ENCODE measurements around the gene RAB24. TPM values are rescaled to one million over a fixed set of nuclear protein-coding genes. Genes with fewer than 3 reads are reported as not detected.
A peak's percentile ranks its signal among the peaks of the same experiment; 100 is the strongest.
"Not testable (repeated sequence)": the region's sequence is repeated elsewhere in the genome, so short reads cannot be mapped to it uniquely, and the experiment has no call there.

Gene RAB24
- total RNA-seq, 2 donors from 2014 or later = 8.8 to 17.6 TPM

GRCh38 chr5:177311723-177312648 is 8.5 kb upstream of the RAB24 start, which contains the start of gene MXD3:
Gene MXD3, minus strand, starts transcription at chr5:177311898. Its CDS starts 68 bp downstream, at chr5:177311830.
- H3K36me3 Mint-ChIP-seq (ENCODE audit: low read depth) = no peaks in the 10 kb centered on the region
- H3K4me1 Mint-ChIP-seq = peaks cover 30% of the 10 kb centered on the region
- H3K27ac Mint-ChIP-seq = no peak within 1 kb of the TSS
- peak; percentile 89 to 94 (median 92) for DNase-seq
- no peaks in the 10 kb centered on the region for H3K27me3 Mint-ChIP-seq
- H3K4me3 Mint-ChIP-seq = peak within 1 kb of the TSS; percentile 92
- no peaks in the 10 kb centered on the region for H3K9me3 ChIP-seq (ENCODE audit: control insufficient read depth, low read length, poor library complexity, severe bottlenecking)
- ATAC-seq = peak; percentile 93

DNA sequence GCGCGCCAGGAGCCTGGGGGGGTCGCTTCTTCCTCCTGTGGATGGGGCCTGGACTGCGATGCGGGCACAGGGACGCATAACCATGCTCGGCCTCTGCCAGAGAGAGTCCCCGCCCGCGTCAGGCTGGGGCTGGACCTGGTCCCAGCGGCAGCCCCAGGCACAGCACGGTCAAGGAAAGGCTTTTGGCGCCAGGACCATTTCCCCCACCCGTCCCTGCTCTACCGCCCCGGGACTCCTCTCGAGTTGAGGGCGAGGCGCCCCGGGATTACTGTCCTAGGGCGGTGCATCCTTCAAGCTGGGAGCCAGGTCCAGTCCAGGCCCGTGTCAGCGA is 7.8 kb upstream of the RAB24 start:
- H3K36me3 Mint-ChIP-seq (ENCODE audit: low read depth) = no peaks in the 10 kb centered on the region
- no peak overlapping the region for H3K27ac Mint-ChIP-seq
- peak overlapping the region; percentile 92 for H3K4me3 Mint-ChIP-seq
- peaks cover 35% of the 10 kb centered on the region for H3K4me1 Mint-ChIP-seq
- no peak for ATAC-seq
- H3K27me3 Mint-ChIP-seq = no peaks in the 10 kb centered on the region
- DNase-seq = no peak
- no peaks in the 10 kb centered on the region for H3K9me3 ChIP-seq (ENCODE audit: control insufficient read depth, low read length, poor library complexity, severe bottlenecking)

DNA sequence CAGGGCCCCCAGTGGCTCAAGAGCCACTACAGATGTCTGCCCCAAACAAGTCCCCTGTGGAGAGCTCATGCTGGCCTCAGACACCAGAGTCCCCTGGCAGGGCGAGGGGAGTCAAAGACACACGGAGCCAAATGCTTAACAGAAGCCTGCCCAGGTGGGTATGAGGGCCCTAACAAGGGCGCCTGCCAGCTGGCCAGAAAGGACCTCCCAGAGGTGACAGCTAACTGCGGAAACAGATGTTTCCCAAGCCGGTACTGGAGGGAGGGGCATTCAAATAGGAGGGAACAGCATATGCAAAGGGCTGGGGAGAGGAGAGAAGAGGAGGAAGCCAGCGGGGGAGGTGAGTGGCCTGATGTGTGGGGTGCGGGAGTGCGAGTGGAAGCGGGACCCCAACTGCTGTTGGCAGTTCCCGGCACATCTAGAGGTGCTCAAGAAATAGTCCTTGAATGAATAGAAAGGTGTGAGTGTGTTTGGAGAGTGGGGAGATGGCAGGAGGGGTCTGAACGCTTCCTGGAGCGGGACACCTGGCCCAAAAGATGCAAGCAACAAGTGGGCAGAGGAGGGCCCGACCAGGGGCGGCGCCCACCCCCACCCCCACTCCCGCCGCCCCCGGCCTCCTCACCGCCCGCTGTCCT is 7.4 kb upstream of the RAB24 start:
- peaks cover 35% of the 10 kb centered on the region for H3K4me1 Mint-ChIP-seq
- no peaks in the 10 kb centered on the region for H3K27me3 Mint-ChIP-seq
- H3K36me3 Mint-ChIP-seq (ENCODE audit: low read depth) = no peaks in the 10 kb centered on the region
- H3K9me3 ChIP-seq (ENCODE audit: control insufficient read depth, low read length, poor library complexity, severe bottlenecking) = no peaks in the 10 kb centered on the region
- no peak overlapping the region for H3K27ac Mint-ChIP-seq
- DNase-seq (no peak), ATAC-seq (no peak)
- peak overlapping the region; percentile 92 for H3K4me3 Mint-ChIP-seq

- peaks cover 36% of the 10 kb centered on the region for H3K4me1 Mint-ChIP-seq
- no peaks in the 10 kb centered on the region for H3K27me3 Mint-ChIP-seq
- no peak overlapping the region for H3K4me3 Mint-ChIP-seq
- H3K27ac Mint-ChIP-seq = no peak overlapping the region
- H3K9me3 ChIP-seq (ENCODE audit: control insufficient read depth, low read length, poor library complexity, severe bottlenecking) = no peaks in the 10 kb centered on the region
- ATAC-seq = no peak
- DNase-seq = no peak
- no peaks in the 10 kb centered on the region for H3K36me3 Mint-ChIP-seq (ENCODE audit: low read depth)
Measured at GRCh38 chr5:177310332-177310731, 6.8 kb upstream of the RAB24 start.

GRCh38 chr5:177309351-177310191 is 6.1 kb upstream of the RAB24 start:
- Mint-ChIP-seq H3K27ac (peak overlapping the region; percentile 76), H3K27me3 (no peaks in the 10 kb centered on the region), H3K36me3 (ENCODE audit: low read depth) (no peaks in the 10 kb centered on the region), H3K4me3 (peak overlapping the region; percentile 78), H3K4me1 (peaks cover 43% of the 10 kb centered on the region)
- H3K9me3 ChIP-seq (ENCODE audit: control insufficient read depth, low read length, poor library complexity, severe bottlenecking) = no peaks in the 10 kb centered on the region
- peak; percentile 41 for ATAC-seq
- DNase-seq = peak; percentile 52 to 66 (median 58)

- ATAC-seq = no peak
- H3K27me3 Mint-ChIP-seq = no peaks in the 10 kb centered on the region
- H3K36me3 Mint-ChIP-seq (ENCODE audit: low read depth) = no peaks in the 10 kb centered on the region
- H3K4me3 Mint-ChIP-seq = no peak overlapping the region
- H3K4me1 Mint-ChIP-seq = peaks cover 49% of the 10 kb centered on the region
- DNase-seq = no peak
- no peaks in the 10 kb centered on the region for H3K9me3 ChIP-seq (ENCODE audit: control insufficient read depth, low read length, poor library complexity, severe bottlenecking)
- H3K27ac Mint-ChIP-seq = peak overlapping the region; percentile 76
Measured at GRCh38 chr5:177308740-177309139, 5.2 kb upstream of the RAB24 start.

DNA sequence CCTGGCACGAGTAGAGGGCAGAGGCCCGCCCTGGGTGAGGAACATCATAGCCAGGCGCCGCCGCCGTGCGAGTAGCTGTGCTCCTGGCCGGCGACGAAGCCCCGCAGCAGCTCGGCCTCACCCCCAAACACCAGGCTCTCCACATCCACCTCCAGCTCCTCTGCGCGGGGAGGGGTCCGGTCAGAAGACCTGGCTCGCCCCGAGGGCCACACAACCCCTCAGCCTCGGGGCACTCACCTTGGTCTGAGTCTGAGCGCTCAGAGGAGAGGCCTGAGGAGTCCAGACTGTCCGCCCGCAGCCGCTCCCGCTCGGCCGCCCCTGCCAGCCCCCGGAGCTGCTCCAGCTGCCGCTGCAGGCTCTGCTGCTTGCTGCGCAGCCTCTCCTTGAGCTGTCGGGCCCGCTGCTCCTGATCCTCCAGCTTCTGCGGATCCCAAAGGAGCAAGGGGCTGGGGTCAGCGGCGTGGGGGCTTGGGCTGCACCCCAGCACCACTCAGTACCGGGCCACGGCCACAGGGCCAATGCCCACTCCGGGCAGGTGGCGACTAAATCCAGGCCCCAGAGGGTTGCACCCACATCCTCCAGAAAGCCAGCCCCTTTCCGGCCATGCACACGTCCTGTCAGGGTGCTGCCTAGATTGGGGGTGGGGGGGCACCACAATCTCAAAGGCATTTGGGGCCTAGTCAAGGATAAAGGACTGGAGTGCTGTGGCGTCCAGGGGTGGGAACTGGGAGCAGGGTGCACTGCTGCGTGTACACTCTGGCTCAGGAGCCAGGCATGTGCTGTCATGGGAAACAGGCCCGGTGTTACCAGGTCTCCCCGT is 4.2 kb upstream of the RAB24 start:
- Mint-ChIP-seq H3K27ac (peak overlapping the region; percentile 76), H3K27me3 (no peaks in the 10 kb centered on the region), H3K4me3 (peak overlapping the region; percentile 36), H3K36me3 (ENCODE audit: low read depth) (no peaks in the 10 kb centered on the region), H3K4me1 (peaks cover 46% of the 10 kb centered on the region)
- H3K9me3 ChIP-seq (ENCODE audit: control insufficient read depth, low read length, poor library complexity, severe bottlenecking) = no peaks in the 10 kb centered on the region
- ATAC-seq = no peak
- DNase-seq = no peak

- H3K27ac Mint-ChIP-seq = peak overlapping the region; percentile 56
- H3K9me3 ChIP-seq (ENCODE audit: control insufficient read depth, low read length, poor library complexity, severe bottlenecking) = no peaks in the 10 kb centered on the region
- ATAC-seq (no peak), DNase-seq (no peak)
- no peak overlapping the region for H3K4me3 Mint-ChIP-seq
- no peaks in the 10 kb centered on the region for H3K36me3 Mint-ChIP-seq (ENCODE audit: low read depth)
- H3K27me3 Mint-ChIP-seq = no peaks in the 10 kb centered on the region
- H3K4me1 Mint-ChIP-seq = peaks cover 51% of the 10 kb centered on the region
Measured at GRCh38 chr5:177306674-177307543, 3.4 kb upstream of the RAB24 start.

- not testable (repeated sequence) for DNase-seq; H3K9me3 ChIP-seq (ENCODE audit: control insufficient read depth, low read length, poor library complexity, severe bottlenecking); H3K27me3 Mint-ChIP-seq; H3K36me3 Mint-ChIP-seq (ENCODE audit: low read depth); ATAC-seq
- Mint-ChIP-seq H3K4me3 (peak overlapping the region; percentile 49), H3K4me1 (peaks cover 51% of the 10 kb centered on the region), H3K27ac (peak overlapping the region; percentile 56)
Measured at GRCh38 chr5:177306103-177306640, 2.7 kb upstream of the RAB24 start.

- DNase-seq = no peak
- no peaks in the 10 kb centered on the region for H3K36me3 Mint-ChIP-seq (ENCODE audit: low read depth)
- no peak for ATAC-seq
- H3K4me3 Mint-ChIP-seq = peak overlapping the region; percentile 93
- H3K4me1 Mint-ChIP-seq = peaks cover 53% of the 10 kb centered on the region
- no peaks in the 10 kb centered on the region for H3K27me3 Mint-ChIP-seq
- peak overlapping the region; percentile 89 for H3K27ac Mint-ChIP-seq
- H3K9me3 ChIP-seq (ENCODE audit: control insufficient read depth, low read length, poor library complexity, severe bottlenecking) = no peaks in the 10 kb centered on the region
Measured at GRCh38 chr5:177304392-177305119, 1.0 kb upstream of the RAB24 start.

DNA sequence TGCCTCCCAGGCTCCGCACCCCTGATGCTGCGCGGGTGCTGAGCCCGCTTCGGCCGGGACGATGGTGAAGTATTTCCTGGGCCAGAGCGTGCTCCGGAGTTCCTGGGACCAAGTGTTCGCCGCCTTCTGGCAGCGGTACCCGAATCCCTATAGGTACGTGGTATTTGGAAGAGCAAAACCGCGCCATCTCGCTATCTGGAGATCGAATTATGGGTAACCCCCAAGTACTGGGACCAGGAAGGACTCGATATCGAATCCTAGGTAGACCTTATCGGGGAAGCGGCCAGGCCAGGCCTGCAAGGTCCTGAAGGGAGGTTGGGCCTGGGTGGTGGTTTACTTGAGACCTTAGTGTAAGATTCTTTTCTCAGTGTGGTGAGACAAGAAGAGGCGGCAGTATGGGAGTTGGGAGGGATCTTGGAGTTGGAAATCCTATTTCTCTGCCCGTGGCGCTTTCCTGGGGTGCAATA is 439 bp upstream of the RAB24 start:
- Mint-ChIP-seq H3K4me3 (peak overlapping the region; percentile 93), H3K4me1 (peaks cover 53% of the 10 kb centered on the region), H3K27me3 (no peaks in the 10 kb centered on the region), H3K27ac (peak overlapping the region; percentile 89), H3K36me3 (ENCODE audit: low read depth) (no peaks in the 10 kb centered on the region)
- DNase-seq (no peak), ATAC-seq (peak; percentile 10)
- no peaks in the 10 kb centered on the region for H3K9me3 ChIP-seq (ENCODE audit: control insufficient read depth, low read length, poor library complexity, severe bottlenecking)

Data from T-helper 17 cell (primary cell).